WERI-Rb-1 (cell line): Measurements from ENCODE around the gene GP1BB.

Experiments
- DNase-seq: peaks from one replicate; pipeline ENCODE4 v3.0.0-alpha.2; 2020
- H3K27ac ChIP-seq: fragments of 250-450 bp; sonication (Bioruptor Pico); 2 replicates; pipeline ENCODE4 v1.5.1; 2020; ENCODE audit warnings: mild to moderate bottlenecking, moderate library complexity
- H3K27me3 ChIP-seq: fragments of 250-450 bp; sonication (Bioruptor Pico); 2 replicates; pipeline ENCODE4 v1.5.1; 2021; ENCODE audit warnings: mild to moderate bottlenecking, low read depth, moderate library complexity; ENCODE audit not compliant: insufficient read depth, severe bottlenecking
- H3K36me3 ChIP-seq: fragments of 250-450 bp; sonication (Bioruptor Pico); 2 replicates; pipeline ENCODE4 v1.5.1; 2020; ENCODE audit warnings: mild to moderate bottlenecking, moderate library complexity
- H3K4me3 ChIP-seq: 2 replicates; pipeline ENCODE4 v1.5.1; 2011; ENCODE audit warnings: low read depth, mild to moderate bottlenecking, control low read depth, low read length
- H3K9me3 ChIP-seq: fragments of 250-450 bp; sonication (Bioruptor Pico); 2 replicates; pipeline ENCODE4 v1.5.1; 2021; ENCODE audit warnings: mild to moderate bottlenecking, moderate library complexity; ENCODE audit not compliant: severe bottlenecking
- CTCF ChIP-seq: IDR thresholded peaks from 2 replicates; pipeline ENCODE4 v1.5.1; 2011; ENCODE audit warnings: low read depth, mild to moderate bottlenecking, control low read depth, inconsistent platforms, low read length

The GP1BB gene

DNA sequence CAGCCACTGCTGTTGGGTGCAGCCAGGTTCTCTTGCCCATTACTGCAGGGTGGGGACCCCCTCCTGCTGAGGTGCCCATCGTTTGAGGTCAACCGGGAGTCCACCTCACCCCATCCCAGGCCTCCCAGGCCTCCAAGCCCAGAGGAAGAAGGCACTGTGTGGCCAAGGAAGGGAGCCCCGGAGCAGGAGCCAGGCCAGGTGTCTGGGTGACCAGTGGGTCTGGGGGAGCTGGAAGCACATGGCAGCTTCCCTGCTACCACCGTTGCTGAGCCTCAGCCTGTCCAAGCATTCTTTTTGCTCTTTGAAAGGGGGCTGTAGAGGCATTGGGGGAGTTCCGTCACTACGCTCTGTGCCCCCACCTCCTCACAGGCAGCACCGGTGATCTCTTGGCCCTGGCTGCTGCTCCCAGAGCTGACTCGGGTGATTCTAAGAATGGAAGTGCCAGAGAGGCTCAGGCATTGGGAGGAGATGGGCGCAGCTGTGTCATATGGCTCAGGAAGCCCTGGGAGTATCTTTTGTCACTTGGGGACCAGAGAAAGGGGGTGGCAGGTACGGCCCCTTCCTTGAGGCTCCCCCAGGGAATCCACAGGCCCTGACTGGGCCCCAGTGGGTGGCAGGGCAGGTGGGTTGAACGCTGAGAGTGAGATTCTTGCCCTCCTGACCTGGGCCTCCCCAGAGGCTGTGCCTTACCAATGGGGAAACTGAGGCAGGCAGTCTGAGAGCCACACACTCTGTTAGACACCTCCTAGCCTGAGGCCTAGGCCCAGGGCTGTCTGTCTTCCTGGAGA, 7.1 kb upstream of the GP1BB start:
- no peak for TF ChIP-seq CTCF
- H3K27me3 ChIP-seq: no peaks in the 10 kb centered on the region
- no peak overlapping the region for H3K27ac ChIP-seq

DNA sequence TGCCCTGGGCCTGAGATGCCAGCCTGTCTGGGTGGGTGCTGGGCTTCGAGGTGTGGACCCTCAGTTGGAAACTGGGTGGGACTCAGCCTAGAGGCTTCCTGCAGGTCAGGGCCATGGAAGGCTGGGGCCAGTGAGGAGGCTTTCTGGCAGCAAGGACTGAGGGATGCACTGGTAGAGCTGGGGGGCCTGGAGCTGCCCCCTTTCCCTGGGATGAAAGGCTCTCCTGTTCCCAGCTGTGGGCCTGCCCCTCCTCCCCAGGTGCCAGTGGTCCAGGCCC, 6.6 kb upstream of the GP1BB start:
- no peak for TF ChIP-seq CTCF
- DNase-seq: no peak
- Histone ChIP-seq H3K9me3 (no peaks in the 10 kb centered on the region), H3K4me3 (no peak overlapping the region), H3K27ac (no peak overlapping the region), H3K36me3 (peaks cover 30% of the 10 kb centered on the region), H3K27me3 (no peaks in the 10 kb centered on the region)

More for the DNA sequence above, 7.1 kb upstream of the GP1BB start:
- H3K36me3 ChIP-seq: peaks cover 26% of the 10 kb centered on the region
- no peaks in the 10 kb centered on the region for H3K9me3 ChIP-seq
- DNase-seq: no peak
- no peak overlapping the region for H3K4me3 ChIP-seq

GRCh38 chr22:19717181-19717580, 6.2 kb upstream of the GP1BB start:
- TF ChIP-seq CTCF: no peak
- Histone ChIP-seq H3K36me3 (peaks cover 34% of the 10 kb centered on the region), H3K9me3 (no peaks in the 10 kb centered on the region), H3K4me3 (no peak overlapping the region), H3K27ac (no peak overlapping the region), H3K27me3 (no peaks in the 10 kb centered on the region)
- DNase-seq: no peak

- peak overlapping the region; percentile 75 for H3K27ac ChIP-seq
- TF ChIP-seq CTCF: peak; percentile 89
These were observed 5.5 kb upstream of the GP1BB start for GRCh38 chr22:19717691-19718455.

GRCh38 chr22:19718456-19719049, 4.8 kb upstream of the GP1BB start:
- DNase-seq: no peak
- Histone ChIP-seq H3K27ac (peak overlapping the region; percentile 75), H3K27me3 (no peaks in the 10 kb centered on the region), H3K9me3 (no peaks in the 10 kb centered on the region), H3K36me3 (peaks cover 46% of the 10 kb centered on the region), H3K4me3 (no peak overlapping the region)
- TF ChIP-seq CTCF: no peak

More at GRCh38 chr22:19717691-19718455, 5.5 kb upstream of the GP1BB start:
- Histone ChIP-seq H3K9me3 (no peaks in the 10 kb centered on the region), H3K27me3 (no peaks in the 10 kb centered on the region), H3K4me3 (peak overlapping the region; percentile 33; the same call in 1 of the 2 replicates), H3K36me3 (peaks cover 41% of the 10 kb centered on the region)
- peak; percentile 69 for DNase-seq
